GM18505 (cell line): ENCODE data around the gene TARP.
"Not testable (repeated sequence)": the region's sequence is repeated elsewhere in the genome, so short reads cannot be mapped to it uniquely, and the experiment has no call there.

Experiments used
- ATAC-seq: cut with Tn5 transposase; IDR thresholded peaks from one replicate; pipeline ENCODE4 v1.9.1; 2021; ENCODE audit not compliant: unreplicated experiment
- POLR2A ChIP-seq: IDR thresholded peaks from 4 replicates; pipeline ENCODE4 v1.6.1; 2011; ENCODE audit warnings: borderline replicate concordance; ENCODE audit not compliant: insufficient read depth, insufficient read length; ENCODE audit errors: extremely low read depth

The TARP gene

DNA sequence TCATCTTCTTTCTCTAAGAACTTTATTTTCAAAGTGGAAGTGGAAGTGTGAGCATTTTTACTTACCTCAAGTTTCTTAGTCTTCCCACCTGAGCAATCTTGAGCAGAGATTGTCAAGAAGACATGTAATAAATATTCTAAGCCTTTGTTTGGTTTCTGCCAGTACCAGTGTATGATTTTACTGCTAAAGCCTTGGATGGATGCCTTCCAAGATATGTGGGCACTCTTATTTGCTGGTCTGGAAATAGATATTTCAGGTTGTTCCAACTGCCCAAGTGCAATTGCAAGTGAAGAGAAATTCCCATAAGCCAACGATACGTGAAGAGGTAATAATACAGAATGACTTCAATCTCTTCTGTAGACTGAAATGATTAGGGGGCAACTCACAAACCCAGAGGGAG is 18.2 kb upstream of the TARP start:
- no peak for TF ChIP-seq POLR2A
- ATAC-seq: no peak

DNA sequence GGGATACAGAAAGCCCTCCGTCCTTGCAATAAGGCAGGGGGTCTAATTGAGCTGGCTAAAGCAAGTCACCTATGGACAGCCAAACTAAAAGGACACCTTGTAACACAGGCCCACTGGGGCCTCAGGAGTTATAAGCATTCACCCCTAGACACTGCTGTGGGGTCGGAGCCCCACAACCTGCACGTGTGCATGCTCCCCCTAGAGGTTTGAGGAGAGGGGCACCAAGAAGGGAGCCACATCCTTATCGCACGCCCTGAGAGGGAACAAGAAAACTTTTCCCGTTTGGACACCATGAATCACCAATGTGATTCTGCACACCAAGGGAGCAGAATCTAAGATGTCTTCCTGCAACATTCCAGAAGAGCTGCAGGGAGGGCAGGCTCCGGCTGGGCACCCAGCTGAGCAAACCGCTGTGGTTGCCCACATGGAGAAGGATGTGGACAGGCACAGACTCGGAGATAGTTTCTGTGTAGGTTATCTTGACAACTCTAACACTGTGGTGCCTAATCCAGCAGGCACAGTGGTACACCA is 17.7 kb upstream of the TARP start:
- TF ChIP-seq POLR2A: no peak
- ATAC-seq: no peak

DNA sequence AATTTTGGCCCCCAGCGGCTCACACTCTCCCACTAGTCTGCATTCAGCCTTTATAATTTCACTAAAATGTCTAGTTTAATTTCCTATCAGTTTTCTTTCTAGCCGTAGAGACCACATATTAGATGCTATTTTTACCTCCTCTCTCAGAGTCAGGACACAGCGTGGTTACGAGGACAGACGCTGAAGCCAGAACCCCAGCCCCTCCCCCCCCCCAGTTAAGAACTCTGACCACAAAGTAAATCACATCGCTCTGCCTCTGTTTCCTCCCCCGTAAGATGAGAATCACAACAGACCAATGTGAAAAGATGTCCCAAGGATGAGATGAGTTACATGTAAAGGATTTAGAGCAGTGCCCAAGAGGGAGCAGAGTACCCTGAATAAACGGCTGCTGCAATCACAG is 11.1 kb upstream of the TARP start:
- TF ChIP-seq POLR2A: no peak
- no peak for ATAC-seq

DNA sequence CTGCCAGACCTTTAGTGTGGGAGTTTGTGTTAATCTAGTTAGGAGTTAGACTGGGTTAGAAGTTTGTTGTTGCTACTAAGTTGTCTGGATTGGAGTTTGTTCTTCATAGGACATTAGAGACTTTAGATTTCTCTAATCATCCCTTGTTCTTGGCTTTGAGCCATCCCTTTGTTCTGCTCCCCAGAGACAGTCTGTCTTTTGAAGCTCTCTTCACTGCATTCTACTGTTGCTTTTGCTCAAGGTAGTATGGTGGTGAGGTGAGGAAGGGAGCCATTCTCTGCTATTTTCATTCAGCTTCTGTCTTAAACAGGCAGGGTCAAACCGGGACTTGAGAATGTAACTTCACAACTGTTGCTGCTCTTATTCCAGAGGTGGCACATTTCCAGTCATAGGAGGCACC is 10.4 kb upstream of the TARP start:
- ATAC-seq: no peak

DNA sequence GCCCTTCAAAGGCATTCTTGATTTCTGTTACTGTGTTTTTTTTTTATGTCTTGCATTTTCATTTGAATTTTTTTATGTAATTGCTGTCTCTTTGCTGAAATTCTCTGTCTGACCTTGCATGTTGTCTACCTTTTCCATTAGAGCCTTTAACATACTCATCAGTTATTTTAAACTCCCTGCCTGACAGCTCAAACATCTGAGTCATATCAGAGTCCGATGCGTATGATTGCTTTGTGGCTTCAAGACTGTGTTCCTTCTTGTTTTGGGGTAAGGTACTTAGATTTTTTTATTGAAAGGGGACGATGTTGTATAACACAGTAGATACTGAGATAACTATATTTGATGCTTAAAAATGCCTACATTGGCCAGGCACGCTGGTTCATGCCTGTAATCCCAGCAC is 9.7 kb upstream of the TARP start:
- ATAC-seq: no peak
- TF ChIP-seq POLR2A: no peak

More for the DNA sequence above, 10.4 kb upstream of the TARP start:
- no peak for TF ChIP-seq POLR2A

DNA sequence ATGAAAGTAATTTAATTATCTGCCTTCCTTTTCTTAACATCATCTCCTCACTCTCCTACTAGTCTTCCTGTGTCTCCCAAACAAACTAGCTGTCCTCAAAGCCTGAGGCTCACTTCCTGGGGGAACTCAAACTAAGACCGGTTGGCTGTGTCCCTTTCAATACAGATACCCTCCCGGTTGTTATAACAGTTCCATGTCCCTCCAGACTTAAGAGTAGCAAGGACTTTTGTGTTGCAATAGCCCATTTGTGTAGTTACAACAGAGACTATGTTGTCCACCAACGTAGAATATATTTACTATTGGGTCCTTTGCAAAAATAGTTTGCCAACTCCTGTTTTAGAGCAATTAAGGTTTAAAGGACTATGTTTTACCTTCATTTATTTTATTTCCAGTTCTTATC is 8.6 kb upstream of the TARP start:
- no peak for ATAC-seq
- no peak for TF ChIP-seq POLR2A

DNA sequence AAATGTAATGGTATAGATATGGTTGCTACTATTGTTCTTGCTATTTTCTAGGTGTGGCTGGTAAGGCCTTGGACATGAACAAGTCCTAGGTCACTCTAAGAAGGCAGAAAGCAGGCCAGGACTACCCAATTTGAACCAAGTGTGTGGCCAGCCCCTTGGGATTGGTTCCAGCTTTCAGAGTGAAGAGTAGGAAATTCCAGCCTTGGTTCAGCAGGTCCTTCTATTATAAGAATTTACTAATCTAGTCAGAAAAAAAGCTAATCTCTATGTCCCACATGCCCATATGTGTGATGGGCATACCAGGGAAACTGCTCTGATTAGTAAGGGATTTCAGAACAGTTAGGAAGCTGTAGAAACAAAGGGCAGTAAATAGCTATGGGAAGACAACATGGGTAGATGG is 7.8 kb upstream of the TARP start:
- ATAC-seq: no peak
- no peak for TF ChIP-seq POLR2A

DNA sequence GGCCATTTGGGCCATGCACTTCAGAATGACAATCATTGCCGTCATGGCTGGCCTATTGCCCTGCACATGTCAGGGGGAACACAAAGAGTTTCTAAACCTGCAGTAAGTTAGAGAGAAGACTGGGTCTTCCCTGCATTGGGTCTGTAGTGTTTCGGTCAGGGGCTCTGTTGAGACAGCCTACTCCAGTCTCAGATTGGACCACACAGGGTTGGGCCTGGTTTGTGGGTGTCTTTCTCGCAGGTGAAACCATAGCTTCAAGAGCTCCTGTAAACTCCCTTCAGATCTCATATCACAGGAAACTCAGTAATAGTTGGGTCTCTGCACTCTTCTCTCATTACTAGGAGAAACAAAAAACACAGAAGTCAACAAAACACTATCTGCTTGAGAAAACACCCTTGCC is 7.3 kb upstream of the TARP start:
- TF ChIP-seq POLR2A: no peak
- ATAC-seq: no peak

DNA sequence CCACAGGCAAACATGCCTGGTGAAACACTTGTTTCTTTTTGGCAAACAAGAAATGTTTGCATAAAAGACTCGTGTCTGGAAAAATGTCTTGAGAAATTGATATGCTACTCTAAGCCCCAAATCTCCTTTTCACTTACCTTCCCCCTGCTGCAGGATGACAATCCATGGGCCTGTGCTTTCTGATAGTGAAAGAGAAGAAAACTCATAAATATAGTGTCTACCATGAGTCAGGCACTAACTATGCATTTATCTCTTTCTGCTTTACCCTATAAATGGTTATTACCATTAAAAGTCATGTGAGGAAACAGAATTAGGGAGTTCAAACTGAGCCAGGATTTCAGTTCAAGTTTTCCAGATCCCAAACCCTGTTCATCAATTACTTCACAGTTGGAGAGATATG is 6.6 kb upstream of the TARP start:
- TF ChIP-seq POLR2A: no peak
- no peak for ATAC-seq

DNA sequence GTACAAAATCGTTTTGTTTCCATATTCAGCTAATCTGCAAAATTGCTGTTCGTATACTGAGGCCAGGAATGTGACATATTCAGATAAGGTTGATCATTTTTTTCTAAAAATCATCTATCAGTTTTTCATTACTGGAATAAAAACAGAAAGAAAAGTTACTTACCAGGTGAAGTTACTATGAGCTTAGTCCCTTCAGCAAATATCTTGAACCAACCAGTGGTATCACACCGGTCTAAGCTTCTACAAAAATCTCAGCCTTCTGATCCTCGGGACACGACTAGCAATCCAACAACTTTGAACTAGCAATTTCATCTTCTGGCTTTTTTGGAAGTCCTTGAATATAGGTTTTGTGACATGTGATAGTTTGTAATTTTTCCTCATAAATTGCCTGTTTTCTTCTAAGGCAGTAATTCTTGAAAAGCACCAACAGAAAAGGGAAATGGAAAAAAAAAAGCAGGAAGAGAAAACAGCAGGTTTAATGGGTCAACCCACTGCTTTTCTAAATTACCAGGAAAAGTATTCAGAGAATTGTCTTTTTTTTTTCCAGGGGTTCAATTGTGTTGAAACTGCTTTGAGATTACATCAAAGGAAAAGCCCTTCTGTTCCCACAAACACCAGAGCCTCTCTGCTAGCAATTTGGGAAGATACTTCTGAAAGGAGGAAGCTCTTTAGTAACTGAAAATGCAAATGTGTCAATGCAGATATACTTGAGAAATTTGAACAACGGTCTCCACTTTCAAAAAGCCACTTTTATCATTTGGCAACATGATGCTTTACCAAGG is 2.9 kb upstream of the TARP start:
- no peak for TF ChIP-seq POLR2A
- ATAC-seq: no peak

DNA sequence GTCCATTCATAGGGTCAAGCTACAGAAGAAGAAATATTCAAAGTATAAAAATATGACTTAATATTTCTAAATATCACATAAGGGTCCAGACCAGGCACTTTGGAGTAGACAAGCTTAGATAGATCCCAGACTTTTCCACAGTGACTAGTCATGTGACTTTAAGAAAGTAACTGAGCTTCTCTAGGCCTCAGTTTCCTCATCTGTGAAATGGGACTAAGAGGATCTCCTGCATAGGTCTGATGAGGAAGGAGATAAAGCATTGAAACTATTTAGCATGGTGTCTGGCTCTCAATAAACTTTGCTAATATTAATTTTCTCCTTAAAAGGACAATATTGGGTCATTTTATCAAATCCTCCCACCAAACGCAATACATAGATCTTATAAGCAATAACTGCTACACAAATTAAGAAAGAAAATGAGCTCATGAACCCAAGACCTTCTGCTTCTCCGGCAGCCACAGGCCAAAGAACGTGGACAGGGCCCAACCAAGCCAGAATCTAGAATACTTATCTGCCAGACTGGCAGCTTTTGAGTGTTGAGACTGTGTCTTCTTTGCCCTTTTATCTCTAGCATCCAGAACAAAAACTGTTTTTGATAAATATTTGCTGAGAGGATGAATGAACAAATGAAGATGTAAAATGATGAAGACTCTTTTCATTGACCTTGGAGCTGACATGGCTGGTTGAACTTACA is 1.6 kb upstream of the TARP start:
- no peak for TF ChIP-seq POLR2A
- ATAC-seq: no peak

DNA sequence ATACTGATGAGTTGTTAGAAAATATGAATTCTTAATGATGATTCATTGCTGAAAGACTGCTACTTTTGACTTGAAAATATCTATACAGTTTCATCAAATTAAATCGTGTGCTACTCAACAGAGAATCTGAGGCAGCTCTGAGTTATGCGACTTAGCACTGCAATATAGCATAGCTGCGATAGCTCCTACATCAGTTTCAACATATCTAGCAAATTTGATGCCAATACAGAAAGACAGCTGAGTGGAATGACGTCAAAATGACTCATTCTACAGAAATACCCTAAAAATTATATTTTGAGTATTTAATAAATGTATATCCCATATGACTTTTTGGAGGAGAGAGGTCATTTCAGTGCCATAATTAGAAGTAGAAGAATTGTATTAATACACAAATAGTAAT is 1.1 kb upstream of the TARP start:
- TF ChIP-seq POLR2A: no peak
- no peak for ATAC-seq

DNA sequence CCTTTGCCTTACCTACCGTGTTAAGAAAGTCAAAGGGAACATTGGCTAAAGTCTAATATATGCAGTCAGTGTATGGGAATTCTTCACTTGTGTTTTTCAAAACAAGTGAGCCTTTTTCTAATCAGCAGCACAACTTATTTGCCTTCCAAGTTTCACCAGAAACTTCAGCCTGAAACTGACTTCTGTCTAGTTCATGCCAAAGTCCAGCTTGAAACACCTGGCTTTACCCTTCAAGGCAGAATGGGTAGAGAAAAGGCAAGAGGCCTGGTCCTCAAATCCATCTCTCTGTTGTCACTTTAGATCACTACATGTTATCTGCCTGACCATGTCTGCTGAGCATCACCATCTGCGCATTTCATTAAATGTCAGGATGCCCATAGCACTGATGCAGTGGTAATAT is 3.0 kb downstream of the TARP start:
- not testable (repeated sequence) for ATAC-seq

DNA sequence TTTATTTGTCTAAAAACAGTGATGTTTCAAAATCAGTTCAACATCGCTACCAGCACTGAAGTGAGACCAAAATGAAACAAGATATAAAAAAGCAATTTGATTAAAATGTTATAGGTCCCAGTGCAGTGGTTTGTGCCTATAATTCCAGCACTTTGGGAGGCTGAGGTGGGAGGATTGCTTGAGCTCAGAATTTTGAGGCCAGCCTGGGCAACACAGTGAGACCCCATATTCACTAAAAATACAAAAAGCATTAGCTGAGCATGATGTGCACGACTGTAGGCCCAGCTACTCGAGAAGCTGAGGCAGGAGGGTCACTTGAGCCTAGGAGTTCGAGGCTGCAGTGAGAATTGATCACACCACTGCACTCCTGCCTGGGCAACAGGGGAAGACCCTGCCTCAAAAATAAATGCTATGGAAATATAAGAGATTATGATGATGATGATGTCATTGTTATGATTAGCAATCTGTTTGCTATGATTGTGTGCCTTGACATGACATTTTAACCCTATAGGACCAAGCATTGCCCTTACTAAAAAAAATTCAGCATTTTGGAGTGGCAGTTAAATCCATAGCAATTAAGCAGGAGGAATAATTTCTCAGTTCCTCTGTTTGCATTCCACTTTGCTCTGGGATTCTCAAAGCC is 3.6 kb downstream of the TARP start:
- ATAC-seq: not testable (repeated sequence)

DNA sequence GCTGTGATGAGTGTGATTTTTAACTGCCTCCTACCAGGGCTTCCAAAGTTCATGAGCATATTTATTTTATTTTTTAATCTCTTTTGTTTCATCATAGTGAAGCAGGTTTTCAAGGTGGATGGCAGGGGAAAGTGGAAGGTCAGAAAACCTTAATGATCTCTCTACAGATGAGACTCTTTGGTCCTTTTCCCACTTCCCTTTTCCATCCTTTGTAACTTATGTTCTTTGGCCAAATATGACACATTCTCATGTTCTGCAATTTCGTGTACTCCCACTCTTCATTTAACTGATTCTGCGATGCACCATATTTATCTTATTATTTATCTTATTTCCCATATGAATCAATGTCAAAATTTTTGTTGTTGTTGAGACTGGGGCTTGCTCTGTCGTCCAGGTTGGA is 7.5 kb downstream of the TARP start:
- not testable (repeated sequence) for ATAC-seq

DNA sequence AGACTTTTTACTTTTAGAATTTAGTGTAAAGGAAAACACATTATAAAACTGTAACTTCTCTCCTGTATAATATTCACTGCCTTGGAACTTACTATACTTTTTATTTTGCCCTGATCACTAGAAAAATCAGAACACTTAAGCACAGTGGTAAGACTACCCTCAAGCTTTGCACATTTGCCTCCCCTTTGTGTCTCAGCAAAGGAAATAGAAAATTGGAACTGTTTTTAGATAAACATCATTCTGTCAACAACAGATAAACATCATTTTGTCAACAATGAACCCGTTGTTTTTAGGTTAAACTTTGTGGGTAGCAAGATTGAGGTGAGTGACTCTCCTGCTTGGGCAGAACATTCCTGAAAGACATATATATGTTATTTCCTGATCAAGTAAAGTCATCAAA is 8.8 kb downstream of the TARP start:
- ATAC-seq: not testable (repeated sequence)

DNA sequence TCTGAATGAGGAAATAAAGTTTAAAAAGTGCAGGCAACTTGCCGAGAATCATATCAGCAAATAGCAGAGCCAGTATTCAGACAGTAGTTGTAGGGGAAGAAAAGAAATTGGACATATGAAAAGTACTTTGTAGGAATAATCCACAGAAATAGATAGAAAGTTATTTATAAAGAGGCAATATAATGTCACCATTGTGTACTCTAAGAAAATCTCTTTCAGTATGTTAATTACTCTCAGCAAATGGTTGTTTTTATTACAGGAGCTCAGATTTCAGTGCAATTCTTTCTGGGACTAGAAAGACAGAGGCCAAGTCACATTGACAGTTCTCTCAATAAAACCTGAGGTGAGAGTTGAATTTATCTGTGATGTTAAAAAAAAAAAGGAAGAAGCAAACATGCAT is 10.2 kb downstream of the TARP start:
- not testable (repeated sequence) for ATAC-seq
